GM18873 (cell line): ENCODE results near the gene KCNIP1.

Experiments
- ATAC-seq: cut with Tn5 transposase; IDR thresholded peaks from one replicate; pipeline ENCODE4 v1.9.1; 2021; ENCODE audit warnings: mild to moderate bottlenecking, moderate library complexity, moderate number of reproducible peaks; ENCODE audit not compliant: unreplicated experiment, low FRiP score

KCNIP1 gene

DNA sequence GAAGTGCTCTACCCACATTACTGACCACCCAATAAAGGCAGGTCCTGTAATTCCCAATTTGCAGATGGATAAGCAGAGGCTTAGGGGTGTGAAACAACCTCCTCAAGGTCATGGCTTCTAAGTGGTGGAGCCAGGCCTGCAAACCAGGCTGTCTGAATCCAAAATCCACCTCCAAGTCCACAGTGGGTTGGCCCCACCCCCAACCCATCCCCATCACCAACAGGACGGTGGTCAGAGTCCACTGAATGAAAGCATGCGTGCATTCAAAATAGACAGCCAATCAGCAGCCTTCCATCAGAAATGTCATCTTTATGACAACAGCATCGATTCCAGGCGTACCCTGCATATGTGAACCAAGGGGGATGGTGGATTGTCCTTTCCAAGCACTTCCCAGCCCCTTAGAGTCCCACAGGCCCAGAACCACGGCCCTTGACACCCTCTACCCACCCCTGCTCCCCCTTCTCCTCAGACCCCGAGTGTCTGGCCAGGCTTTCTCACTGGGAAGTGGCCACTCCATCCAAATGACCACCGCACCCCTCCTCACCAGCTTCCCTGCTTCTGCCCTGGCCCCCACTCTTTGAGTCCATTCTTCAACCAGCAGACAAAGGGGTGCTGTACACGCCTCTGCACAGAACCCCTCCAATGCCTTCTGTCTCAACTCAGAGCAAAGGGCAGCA lies 133.1 kb downstream of the KCNIP1 start:
- ATAC-seq, result no peak

DNA sequence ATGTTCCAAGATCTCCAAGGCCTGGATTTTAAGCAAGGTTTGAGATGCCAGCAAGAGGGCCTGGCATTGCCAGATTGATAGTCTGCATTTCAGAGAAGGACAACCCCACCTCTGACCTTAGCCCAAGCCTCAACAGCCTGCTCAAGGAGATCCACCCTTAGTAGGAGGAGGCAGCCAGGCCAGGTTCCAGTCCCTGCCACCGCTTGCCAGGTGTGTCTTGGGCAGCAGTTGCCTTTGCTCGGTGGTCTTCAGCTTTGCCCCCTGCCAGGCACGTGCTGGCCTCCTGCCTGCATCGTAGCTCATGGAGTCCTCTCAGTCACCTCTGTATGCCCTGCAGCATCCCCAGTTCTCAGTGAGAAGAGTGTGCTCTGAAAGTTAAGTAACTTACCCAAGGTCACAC lies 134.2 kb downstream of the KCNIP1 start:
- no peak for ATAC-seq

DNA sequence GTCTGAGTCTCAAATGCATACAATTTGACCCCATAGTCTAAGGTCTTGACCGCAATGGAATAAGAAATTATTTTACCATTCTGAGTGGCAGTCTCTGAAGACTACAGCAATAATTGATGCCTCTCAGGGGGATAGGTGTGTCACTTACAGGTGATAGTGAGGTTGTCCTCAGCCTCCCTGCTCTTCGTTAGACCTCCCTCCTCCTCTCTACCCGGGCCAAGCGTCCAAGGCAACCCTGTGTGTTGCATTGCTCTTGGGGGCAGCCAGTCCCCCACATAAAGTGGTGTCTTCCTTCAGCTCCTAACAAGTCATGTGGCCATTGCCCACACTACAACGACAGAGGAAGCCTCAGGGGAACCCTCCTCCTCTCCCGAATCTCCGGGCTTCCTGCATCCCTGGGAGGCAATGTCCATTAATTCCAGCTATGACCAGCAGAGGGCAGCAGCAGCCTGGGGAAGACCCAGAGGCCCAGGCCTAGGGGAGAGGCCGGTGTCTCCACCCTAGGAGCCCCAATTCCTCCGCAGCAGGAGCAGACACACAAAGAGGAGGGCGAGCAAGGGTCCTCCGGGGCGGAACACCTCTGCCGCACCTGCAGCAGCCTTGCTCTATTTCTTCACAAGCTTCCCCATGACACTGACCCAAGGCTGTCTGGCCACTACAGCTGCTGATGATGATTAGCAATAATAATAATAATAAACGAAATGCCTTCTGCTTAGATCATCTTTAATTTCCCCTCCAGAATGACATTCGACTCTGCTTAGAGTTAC lies 134.8 kb downstream of the KCNIP1 start:
- no peak for ATAC-seq

DNA sequence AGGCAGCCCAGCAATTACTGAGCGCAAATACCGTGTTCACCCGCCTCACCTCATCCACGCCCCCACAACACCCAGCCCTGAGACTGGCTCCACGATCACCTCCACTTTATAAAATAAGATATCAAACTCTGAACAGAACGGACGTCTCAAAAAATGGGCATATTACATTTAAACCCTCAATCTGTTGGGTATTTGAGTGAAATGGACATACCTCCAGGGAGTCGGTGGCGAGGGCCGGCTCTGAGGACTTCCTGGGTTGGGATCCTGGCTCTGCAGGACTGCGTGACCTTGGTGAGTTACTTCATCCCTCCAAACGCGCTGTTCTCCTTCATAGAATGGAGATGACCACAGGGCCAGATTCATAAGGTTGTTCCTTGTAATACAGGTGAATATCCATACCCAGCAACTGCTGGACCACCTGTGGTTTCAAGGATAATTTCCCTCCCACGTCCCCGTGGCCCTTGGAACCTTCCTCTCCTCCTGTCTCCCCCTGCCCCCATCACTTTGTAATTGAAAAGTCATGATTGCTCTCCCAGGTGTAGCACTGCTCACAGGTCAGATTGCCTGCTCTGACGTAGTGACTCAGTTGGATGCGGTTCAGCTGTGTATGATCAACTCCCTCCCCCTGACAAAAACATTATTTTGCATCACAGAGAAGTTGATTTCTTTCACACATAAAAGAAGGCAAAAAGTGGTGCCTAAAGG lies 135.6 kb downstream of the KCNIP1 start:
- ATAC-seq, result no peak

DNA sequence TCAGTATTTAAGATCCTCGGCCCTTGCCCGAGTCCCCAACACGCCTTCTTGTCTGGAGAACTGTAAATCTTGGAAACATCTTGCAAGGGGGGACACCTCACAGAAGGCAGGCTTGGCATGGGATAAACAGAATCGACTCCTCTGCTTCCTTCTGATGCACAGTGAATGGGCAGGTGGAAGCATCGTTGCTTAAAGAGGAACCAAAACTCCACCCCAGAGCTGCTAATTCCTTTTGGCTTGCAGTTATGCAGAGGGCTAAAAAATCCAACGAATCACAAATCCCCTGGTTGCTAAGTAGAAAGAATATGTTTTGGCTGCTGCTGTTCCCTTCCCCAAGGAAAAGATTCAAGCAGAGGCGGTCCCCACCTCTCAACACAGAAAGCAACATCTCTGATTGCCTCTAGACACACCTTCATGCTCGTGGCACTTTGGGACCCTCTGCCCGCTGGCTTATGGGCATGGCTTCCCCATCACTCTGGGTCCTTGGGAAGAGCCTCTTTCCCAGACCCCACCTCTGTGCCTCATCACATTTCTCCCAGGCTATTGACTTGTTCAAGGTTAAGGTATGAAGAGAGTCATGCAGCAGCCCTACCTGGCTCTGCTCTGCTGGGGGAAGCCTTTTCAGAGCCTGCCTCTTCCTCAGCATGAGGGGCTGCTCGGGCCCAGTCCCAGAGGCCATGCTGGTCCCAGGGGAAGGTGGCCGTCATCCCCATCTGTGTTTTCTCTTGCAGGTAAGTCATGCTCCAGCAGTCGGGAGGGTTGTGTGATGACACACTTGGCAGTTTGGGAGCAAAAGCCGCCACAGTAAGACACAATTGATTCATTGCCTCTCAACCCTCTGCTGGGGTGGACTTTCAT lies 137.1 kb downstream of the KCNIP1 start:
- ATAC-seq, result no peak

DNA sequence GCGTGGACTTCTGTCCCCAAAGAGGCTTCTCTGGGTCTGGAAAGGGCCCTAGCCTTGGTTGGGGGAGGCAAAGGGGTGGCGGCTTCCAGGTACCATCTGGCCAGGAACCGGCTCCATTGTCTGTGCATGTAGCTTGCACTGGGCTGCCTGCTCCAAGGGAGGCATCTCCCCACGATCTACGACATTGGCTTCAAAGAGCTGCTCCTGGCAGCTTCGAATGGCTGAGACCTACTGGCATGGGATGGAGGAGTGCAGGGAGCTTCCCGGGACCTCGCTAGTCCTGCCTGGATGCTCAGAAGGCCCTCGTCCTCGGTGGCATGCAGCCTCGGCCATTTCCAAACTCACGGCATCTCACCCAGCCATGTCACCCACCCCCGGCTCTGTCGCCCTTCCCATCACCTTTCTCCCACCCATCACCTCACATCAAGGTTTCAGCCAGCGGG lies 137.8 kb downstream of the KCNIP1 start:
- no peak for ATAC-seq

DNA sequence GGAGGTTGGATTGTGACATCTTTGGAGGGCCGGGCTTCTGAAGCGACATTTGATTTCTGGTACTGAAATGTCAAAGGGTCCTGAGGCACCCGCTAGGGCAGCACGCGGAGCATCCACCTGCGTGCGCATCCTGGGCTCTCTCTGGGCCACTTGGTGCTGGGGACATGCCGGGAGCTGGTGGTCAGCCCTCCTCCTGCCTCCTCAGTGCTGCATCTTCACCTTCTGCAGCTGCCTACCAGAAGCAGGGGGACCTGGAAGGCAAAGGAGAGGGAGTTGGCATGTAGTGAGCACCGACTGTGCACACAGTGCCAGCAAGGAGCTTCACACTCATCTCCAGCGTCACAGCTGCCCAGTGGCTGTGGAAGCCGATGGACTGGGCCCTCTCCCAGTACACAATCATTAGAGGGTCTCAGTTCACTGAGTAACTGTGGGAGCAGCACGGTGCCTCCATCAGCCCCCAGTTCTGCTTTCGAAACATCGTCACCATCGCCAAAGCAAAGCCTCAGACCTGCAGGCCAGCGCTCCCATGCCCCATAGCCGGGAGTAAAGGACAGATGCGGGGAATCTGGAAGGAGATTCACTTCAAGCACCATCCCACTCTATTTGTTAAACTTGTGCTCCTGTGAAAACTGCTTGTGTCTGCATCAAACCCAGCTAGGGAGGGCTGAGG lies 138.4 kb downstream of the KCNIP1 start:
- no peak for ATAC-seq

DNA sequence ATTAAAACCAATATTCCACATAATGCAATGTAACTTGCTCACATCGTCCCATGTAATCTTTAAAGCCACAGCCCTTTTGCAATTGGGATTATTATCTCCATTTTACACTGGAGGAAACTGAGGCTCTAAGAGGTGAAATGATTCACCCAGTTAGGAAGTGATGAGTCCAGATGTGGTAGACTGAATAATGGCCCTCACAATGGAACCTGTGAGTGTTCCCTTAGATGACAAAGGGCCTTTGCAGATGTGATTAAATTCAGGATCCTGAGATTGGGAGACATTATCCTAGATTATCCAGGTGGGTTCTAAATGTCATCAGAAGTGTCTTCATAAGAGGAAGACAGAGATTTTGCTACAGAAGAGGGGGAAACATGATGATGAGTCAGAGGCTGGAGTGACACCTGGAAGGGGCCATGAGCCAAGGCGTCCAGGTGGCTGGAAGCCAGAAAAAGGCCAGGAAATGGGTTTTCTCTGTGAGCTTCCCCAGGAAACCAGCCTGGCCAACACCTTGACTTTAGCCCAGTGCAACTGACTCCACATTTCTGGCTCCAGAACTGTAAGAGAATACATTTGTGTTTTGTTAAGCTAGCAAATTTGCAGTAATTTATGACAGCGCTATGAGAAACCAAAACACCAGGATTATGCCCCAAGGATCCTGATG lies 139.1 kb downstream of the KCNIP1 start:
- ATAC-seq, result no peak

DNA sequence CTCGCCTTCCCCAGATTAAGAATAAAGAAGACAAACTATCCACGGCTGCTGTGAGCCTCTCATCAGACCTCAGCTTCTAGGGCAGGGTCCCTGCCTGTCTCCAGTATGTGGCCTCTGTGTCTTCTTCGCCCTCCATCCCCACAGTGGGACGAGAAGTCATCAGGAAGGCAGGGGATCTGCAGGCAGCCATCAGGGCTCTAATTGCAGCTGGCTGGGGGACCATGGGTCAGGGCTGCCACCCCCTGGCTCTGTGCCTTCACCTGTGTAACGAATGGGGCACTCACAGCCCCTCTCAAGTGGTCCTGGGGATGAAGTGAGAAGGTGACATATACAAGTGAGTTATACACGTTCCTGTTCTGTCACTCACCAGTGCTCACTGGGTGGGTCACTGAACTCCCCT lies 139.8 kb downstream of the KCNIP1 start:
- no peak for ATAC-seq

DNA sequence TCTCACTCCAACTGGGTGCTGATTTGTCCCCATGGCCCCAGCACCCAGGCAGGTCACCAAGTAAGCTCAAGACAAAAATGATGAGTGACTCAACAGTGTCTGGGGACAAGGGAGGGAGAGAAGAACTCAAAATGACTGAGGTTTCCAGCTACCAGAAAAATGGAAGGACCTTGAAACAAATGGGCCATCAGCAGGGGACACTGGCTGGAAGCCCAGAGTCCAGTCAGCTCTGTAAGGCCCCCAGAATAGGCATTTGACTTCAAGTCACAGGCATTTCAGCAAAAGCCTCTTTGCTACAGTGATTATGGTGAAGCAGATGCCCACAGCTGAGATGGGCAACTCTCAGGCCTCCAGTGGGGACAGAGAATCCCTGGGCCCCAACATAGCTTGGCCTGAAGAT lies 140.7 kb downstream of the KCNIP1 start:
- no peak for ATAC-seq

DNA sequence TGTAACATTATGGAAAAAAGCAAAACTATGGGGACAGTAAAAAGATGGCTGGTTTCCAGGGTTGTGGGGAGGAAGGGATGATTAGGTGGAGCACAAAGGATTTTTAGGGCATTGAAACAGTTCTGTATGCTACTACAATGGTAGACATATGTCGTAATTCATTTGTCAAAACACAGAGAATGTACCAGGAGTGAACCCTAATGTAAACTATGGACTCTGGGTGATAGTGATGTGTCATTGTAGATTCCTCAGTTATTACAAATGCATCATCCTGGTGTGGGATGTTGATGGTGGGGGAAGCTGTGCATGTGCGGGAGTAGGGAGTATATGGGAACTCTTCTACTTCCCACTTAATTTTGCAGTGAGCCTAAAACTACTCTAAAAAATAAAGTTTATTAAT lies 144.7 kb downstream of the KCNIP1 start:
- no peak for ATAC-seq

DNA sequence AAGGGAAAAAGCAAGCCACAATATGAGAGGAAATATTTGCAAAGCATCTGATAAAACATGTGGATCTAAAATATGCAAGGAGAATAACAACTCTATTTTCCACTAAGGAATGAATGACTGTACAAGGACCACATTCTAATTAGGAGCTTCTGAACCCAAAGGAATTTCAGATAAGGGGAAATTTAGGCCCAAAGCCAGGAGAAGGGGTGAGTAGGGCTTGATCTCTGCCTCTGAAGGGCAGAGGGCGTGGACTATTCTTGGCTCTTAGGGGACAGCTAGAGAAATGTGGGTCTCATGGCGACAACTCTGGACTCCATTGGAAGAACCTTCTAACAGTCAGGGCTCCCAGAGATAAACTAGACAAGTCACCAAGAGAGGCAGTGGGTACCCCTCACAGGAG lies 147.0 kb downstream of the KCNIP1 start:
- no peak for ATAC-seq

DNA sequence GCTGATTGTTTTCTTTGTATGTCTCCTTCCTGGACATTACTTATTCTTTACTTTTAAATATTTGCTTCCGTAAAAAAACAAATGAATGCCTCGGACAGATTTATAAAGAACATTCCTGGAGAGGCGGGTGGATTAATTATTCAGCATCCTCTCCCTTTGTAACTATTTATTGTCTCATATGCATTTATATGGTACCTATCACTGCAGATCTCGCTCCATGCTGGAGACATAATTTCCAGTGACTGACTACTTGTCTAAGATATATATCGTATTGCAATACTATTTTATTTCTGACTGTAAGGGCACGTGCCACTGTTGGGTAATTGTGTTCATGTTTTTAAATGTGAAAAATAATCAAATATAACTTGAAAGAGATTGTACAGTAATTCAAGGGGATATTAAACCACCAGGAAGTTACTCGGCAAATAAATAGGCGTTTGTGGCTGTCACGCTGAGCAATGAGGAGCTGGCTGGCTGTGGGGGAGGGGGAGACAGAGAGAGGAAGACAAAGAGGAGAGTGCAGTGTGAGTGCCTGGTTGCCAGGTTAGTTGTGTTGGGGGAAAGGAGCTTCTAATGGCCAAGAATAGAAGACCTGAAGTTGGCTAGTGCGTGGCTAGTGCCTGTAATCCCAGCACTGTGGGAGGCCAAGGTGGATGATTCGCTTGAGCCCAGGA lies 147.9 kb downstream of the KCNIP1 start:
- no peak for ATAC-seq

DNA sequence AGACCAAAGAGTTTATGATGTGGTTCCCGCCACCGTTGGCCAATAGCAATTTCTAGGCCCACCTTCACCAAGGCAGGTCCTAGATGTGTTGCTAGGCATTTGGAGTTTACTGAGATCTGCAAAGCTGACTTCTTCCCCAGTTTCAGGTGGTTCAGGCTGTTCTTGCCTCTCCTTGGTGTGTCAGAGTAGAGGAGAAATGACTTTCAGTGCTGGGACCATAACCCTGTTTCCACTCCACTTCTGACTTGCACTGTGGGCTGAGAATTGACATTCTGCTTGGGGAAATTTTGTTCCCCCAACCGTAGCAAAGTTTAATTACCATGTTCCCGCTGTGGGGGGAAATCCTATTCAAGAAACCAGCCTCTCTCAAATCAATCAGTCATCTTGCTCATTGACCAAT lies 151.7 kb downstream of the KCNIP1 start:
- no peak for ATAC-seq

DNA sequence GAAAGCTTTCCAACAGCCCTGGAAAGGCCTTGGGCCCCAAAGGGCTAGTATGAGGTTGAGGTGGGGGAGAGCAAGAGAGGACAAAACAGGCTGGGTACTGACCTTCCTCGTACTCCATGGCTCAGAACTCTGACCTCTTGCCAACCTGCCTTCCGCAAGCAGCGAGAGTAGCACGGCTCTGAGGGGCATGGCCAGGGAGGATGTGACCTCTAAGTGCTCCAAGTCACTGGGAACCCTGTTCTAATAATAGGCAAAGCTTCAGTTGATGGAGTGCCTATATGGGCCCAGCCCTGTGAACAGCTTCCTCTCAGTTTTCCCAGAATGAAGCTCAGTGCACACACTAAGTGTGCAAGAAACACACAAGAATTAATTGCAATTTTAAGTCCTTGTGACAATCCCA lies 152.1 kb downstream of the KCNIP1 start:
- ATAC-seq, result no peak

DNA sequence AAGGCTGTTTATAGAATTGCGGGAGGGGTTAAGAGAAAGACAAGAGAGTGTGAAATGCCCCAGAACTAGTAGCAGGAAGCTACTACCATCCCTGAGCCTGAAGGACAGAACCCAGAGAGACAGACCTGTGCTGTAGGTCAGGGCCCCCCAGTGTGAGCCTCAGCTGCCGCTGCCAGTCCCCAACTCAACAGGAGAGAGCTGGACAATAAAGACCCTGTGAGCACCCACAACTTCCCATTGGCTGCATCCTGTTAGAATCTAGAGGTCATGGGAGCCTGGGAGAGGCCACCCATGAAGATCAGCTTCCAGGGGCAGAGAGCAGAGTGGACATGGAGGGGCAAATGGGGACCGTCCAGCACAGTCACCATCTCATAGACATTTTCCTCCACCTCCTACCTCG lies 152.5 kb downstream of the KCNIP1 start:
- ATAC-seq, result no peak

DNA sequence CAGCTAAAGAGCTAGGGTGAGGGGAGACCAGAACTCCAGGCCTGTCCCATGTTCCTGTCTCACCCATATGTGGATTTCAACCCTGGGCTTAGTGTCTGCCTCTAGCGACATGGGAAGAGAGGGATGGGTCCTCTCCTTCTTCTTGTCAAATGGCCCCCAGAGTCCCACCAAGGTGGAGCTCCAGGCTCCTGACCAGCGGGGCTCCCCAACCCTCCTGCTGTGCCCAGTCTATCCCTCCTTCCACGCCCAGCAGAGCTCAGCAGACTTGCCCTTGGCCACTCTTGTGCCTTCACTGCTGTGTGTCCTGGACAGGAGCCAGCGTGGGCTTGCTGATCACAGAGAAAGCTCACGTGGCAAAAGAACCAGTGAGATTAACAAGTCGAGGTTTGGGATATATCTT lies 156.7 kb downstream of the KCNIP1 start:
- no peak for ATAC-seq

DNA sequence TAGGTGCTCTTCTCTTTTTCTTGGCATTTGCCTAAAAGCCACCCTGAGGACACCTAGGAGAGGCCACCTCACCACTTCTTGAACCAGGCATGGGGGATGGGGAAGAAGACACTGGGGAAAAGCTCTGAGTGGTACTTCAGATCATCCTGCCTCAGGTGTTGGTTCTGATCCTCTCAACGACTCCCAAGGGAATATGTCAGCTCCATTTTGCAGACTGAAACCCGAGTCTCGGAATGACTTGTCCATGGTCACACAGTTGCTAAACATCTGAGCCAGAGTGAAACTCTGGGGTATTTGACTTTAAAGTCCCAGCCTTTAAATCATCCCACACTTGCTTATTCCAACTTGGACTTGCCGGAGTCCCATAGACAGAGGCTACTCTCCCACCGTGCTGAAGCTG lies 159.1 kb downstream of the KCNIP1 start:
- ATAC-seq, result peak; percentile 56

DNA sequence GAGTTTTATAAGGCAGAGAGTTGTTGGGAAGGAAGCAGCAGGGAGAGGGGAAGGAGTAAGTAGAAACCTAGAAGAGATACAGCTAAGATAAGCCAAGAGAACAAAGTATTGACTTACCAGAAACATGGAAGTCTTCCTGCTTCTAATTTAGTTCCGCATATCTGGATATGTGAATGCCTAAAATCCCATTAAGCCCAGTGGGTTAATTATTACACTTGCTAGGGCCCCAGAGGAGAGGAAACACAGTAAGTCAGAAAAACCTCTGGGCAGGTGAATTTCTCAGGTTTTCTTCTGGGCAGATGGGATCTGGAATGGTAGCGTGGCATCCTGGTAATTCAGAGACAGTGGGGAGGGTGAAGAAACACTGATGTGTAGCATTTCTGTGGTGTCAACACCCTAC lies 175.0 kb downstream of the KCNIP1 start:
- no peak for ATAC-seq
